OCI-LY3 (cell line): ENCODE measurements around the gene BOC.

ENCODE experiments used
- H2AFZ ChIP-seq: fragments of 200-600, 300-600 bp; shearing (Covaris generic); 2 replicates; pipeline ENCODE4 v1.6.0; 2014; ENCODE audit warnings: antibody characterized with exemption, low read depth, low read length
- H3K27ac ChIP-seq: fragments of 200-600, 300-600 bp; sonication (generic); 2 replicates; pipeline ENCODE4 v1.5.1; 2014; ENCODE audit warnings: mild to moderate bottlenecking, low read length, moderate library complexity, mixed read lengths
- H3K27me3 ChIP-seq: fragments of 200-600, 300-600 bp; sonication (generic); 2 replicates; pipeline ENCODE4 v1.6.1; 2014; ENCODE audit warnings: low read depth, low read length, mixed read lengths
- H3K36me3 ChIP-seq: fragments of 200-600, 300-600 bp; sonication (generic); replicated peaks from 2 replicates; pipeline ENCODE3; 2014; ENCODE audit warnings: low read depth, low read length, mixed read lengths
- H3K4me1 ChIP-seq: fragments of 300-600, 200-600 bp; sonication (generic); 2 replicates; pipeline ENCODE4 v1.6.1; 2014; ENCODE audit warnings: low read length, mixed read lengths
- H3K4me2 ChIP-seq: fragments of 200-600, 300-600 bp; sonication (generic); 2 replicates; pipeline ENCODE4 v1.6.1; 2014; ENCODE audit warnings: low read length, mixed read lengths
- H3K4me3 ChIP-seq: fragments of 300-600, 200-600 bp; sonication (generic); 2 replicates; pipeline ENCODE4 v1.5.1; 2014; ENCODE audit warnings: antibody characterized with exemption, mild to moderate bottlenecking, low read length, moderate library complexity
- H3K79me2 ChIP-seq: fragments of 300-600, 200-600 bp; shearing (Covaris generic); 2 replicates; pipeline ENCODE4 v1.6.1; 2014; ENCODE audit warnings: mild to moderate bottlenecking, low read length, mixed read lengths
- H3K9ac ChIP-seq: fragments of 300-600, 200-600 bp; shearing (Covaris generic); 2 replicates; pipeline ENCODE4 v1.6.0; 2014; ENCODE audit warnings: mild to moderate bottlenecking, low read length, moderate library complexity
- H3K9me3 ChIP-seq: fragments of 200-600, 300-600 bp; shearing (Covaris generic); 2 replicates; pipeline ENCODE4 v1.6.1; 2014; ENCODE audit warnings: low read length, mixed read lengths; ENCODE audit not compliant: insufficient read depth
- H4K20me1 ChIP-seq: fragments of 200-600, 300-600 bp; sonication (generic); 2 replicates; pipeline ENCODE4 v1.6.1; 2016; ENCODE audit warnings: low read length, mixed read lengths; ENCODE audit not compliant: insufficient read depth
- EZH2phosphoT487 ChIP-seq: fragments of 200-600 bp; shearing (Covaris generic); IDR thresholded peaks from 2 replicates; pipeline ENCODE4 v1.6.1; 2018; ENCODE audit warnings: antibody characterized with exemption, mixed run types, low read depth
- TF ChIP-seq, protein P1 (sequence below): fragments of 200-600, 300-600 bp; sonication (generic); IDR thresholded peaks from 2 replicates; pipeline ENCODE4 v1.5.1; 2014; ENCODE audit warnings: antibody characterized with exemption, low read length, low read depth

Gene BOC

GRCh38 chr3:113255854-113256615 lies 44.7 kb downstream of the BOC start:
- Histone ChIP-seq H4K20me1 (no peaks in the 10 kb centered on the region), H3K4me3 (0 out of 2 replicates have a peak overlapping the region, but pooled peaks have one; percentile 4), H3K9me3 (no peaks in the 10 kb centered on the region), H3K9ac (no peak overlapping the region), H2AFZ (no peak overlapping the region), H3K27me3 (no peaks in the 10 kb centered on the region), H3K79me2 (no peaks in the 10 kb centered on the region), H3K36me3 (no peaks in the 10 kb centered on the region), H3K27ac (no peak overlapping the region), H3K4me1 (peaks cover 50% of the 10 kb centered on the region), H3K4me2 (peak overlapping the region; percentile 62)
- TF ChIP-seq, protein P1, sequence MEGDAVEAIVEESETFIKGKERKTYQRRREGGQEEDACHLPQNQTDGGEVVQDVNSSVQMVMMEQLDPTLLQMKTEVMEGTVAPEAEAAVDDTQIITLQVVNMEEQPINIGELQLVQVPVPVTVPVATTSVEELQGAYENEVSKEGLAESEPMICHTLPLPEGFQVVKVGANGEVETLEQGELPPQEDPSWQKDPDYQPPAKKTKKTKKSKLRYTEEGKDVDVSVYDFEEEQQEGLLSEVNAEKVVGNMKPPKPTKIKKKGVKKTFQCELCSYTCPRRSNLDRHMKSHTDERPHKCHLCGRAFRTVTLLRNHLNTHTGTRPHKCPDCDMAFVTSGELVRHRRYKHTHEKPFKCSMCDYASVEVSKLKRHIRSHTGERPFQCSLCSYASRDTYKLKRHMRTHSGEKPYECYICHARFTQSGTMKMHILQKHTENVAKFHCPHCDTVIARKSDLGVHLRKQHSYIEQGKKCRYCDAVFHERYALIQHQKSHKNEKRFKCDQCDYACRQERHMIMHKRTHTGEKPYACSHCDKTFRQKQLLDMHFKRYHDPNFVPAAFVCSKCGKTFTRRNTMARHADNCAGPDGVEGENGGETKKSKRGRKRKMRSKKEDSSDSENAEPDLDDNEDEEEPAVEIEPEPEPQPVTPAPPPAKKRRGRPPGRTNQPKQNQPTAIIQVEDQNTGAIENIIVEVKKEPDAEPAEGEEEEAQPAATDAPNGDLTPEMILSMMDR, result no peak
- TF ChIP-seq EZH2phosphoT487, result no peak

GRCh38 chr3:113258361-113258760 lies 47.0 kb downstream of the BOC start:
- Histone ChIP-seq H2AFZ (no peak overlapping the region), H3K4me3 (no peak overlapping the region)

DNA sequence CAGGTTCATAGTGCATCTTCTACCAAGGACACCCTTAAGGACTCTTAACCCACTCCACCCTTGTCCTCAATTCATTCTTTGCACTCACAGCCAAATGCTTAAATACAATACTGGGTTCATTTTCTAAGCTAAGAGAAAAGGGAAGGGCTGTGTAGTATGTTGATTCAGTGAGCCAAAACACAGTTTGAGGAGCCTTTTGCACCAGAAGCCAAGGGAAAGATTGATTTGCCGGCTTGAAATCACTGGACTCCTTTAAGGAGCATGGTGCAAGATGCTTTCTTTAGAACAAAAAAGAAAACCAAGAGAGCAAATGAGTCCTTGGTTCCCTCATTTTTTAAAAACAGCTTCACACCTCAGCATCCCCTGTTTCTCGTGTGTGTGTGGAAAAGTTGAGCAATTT lies 47.8 kb downstream of the BOC start:
- no peak overlapping the region for H3K27ac ChIP-seq
- no peak overlapping the region for H3K4me3 ChIP-seq
- no peak overlapping the region for H3K9ac ChIP-seq
- no peak overlapping the region for H2AFZ ChIP-seq
- peaks cover 16% of the 10 kb centered on the region for H3K27me3 ChIP-seq
- no peaks in the 10 kb centered on the region for H3K36me3 ChIP-seq
- TF ChIP-seq, protein P1, result no peak
- no peaks in the 10 kb centered on the region for H3K79me2 ChIP-seq
- H3K9me3 ChIP-seq, result no peaks in the 10 kb centered on the region
- no peaks in the 10 kb centered on the region for H4K20me1 ChIP-seq
- H3K4me1 ChIP-seq, result peaks cover 42% of the 10 kb centered on the region
- no peak overlapping the region for H3K4me2 ChIP-seq

More at GRCh38 chr3:113258361-113258760, 47.0 kb downstream of the BOC start:
- Histone ChIP-seq H3K9ac (no peak overlapping the region), H3K27ac (no peak overlapping the region), H3K9me3 (no peaks in the 10 kb centered on the region), H3K79me2 (no peaks in the 10 kb centered on the region), H3K4me1 (peaks cover 50% of the 10 kb centered on the region), H4K20me1 (no peaks in the 10 kb centered on the region), H3K27me3 (peaks cover 10% of the 10 kb centered on the region), H3K36me3 (no peaks in the 10 kb centered on the region), H3K4me2 (peak overlapping the region; percentile 34)
- no peak for TF ChIP-seq EZH2phosphoT487
- TF ChIP-seq, protein P1, result no peak; the same call in 1 of the 2 replicates

DNA sequence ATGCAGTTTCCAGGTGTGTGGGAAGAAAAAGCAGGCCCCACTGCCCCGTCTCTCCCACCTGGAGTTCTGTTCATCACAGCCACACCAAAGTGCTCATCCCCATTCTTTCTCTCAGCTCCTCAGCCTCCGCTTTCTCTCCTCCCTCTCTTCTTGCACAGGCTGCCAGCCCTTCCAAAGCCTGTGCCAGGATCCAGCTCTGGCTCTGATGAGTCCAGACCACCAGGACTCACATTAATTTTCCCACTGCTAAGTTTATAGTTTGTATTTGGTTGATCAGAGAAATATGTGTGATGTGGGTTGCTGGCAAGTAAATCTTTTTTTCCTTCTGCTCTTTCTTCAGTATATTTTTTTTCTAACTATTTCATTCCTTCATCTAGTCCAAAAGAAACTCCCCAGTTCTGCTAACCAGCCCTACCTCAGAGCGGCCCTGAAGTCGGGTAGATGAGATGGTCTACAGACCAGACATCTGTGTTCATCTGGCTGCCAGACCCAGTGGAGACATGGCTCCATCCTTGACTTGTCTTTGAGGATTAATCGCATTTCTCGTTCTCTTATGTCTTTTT lies 49.8 kb downstream of the BOC start:
- no peak overlapping the region for H2AFZ ChIP-seq
- H3K4me3 ChIP-seq, result no peak overlapping the region
- no peak overlapping the region for H3K9ac ChIP-seq
- no peak for TF ChIP-seq EZH2phosphoT487
- TF ChIP-seq, protein P1, result no peak
- H3K4me1 ChIP-seq, result peaks cover 22% of the 10 kb centered on the region
- peaks cover 16% of the 10 kb centered on the region for H3K27me3 ChIP-seq
- H3K36me3 ChIP-seq, result no peaks in the 10 kb centered on the region
- H3K4me2 ChIP-seq, result no peak overlapping the region
- H3K9me3 ChIP-seq, result no peaks in the 10 kb centered on the region
- no peaks in the 10 kb centered on the region for H4K20me1 ChIP-seq
- H3K79me2 ChIP-seq, result no peaks in the 10 kb centered on the region
- no peak overlapping the region for H3K27ac ChIP-seq
